CD1c-positive myeloid dendritic cell (primary cell): ENCODE results near the gene PABPN1L.
A peak's percentile ranks its signal among the peaks of the same experiment; 100 is the strongest.

Experiments used
- DNase-seq: peaks from one replicate; pipeline ENCODE4 v3.0.0-alpha.2; 2016; ENCODE audit errors: extremely low spot score

Gene PABPN1L

GRCh38 chr16:88848557-88848956 lies 17.9 kb downstream of the PABPN1L start:
- no peak for DNase-seq

GRCh38 chr16:88847654-88848053 lies 18.8 kb downstream of the PABPN1L start:
- no peak for DNase-seq

- peak; percentile 90 for DNase-seq
These were observed 20.4 kb downstream of the PABPN1L start for GRCh38 chr16:88846088-88846487.

GRCh38 chr16:88844419-88845036 lies 21.9 kb downstream of the PABPN1L start:
- no peak for DNase-seq

GRCh38 chr16:88843256-88843655 lies 23.2 kb downstream of the PABPN1L start:
- no peak for DNase-seq

- DNase-seq = no peak
These were observed 23.7 kb downstream of the PABPN1L start for GRCh38 chr16:88842806-88843205.

GRCh38 chr16:88842308-88842756 lies 24.1 kb downstream of the PABPN1L start:
- no peak for DNase-seq

- no peak for DNase-seq
These were observed 24.7 kb downstream of the PABPN1L start for GRCh38 chr16:88841521-88842307.

- no peak for DNase-seq
These were observed 25.8 kb downstream of the PABPN1L start for GRCh38 chr16:88840600-88841215.

GRCh38 chr16:88839745-88840599 lies 26.5 kb downstream of the PABPN1L start:
- DNase-seq = peak; percentile 18

- DNase-seq = no peak
These were observed 27.4 kb downstream of the PABPN1L start for GRCh38 chr16:88839026-88839529.

- DNase-seq = no peak
These were observed 27.9 kb downstream of the PABPN1L start for GRCh38 chr16:88838566-88838965.

- no peak for DNase-seq
These were observed 28.7 kb downstream of the PABPN1L start for GRCh38 chr16:88837806-88838205.

GRCh38 chr16:88836791-88837190 lies 29.7 kb downstream of the PABPN1L start:
- DNase-seq = no peak

- no peak for DNase-seq
These were observed 30.6 kb downstream of the PABPN1L start for GRCh38 chr16:88835818-88836217.

- no peak for DNase-seq
These were observed 31.1 kb downstream of the PABPN1L start for GRCh38 chr16:88835383-88835782.

GRCh38 chr16:88834670-88835069 lies 31.8 kb downstream of the PABPN1L start:
- no peak for DNase-seq

- no peak for DNase-seq
These were observed 33.4 kb downstream of the PABPN1L start for GRCh38 chr16:88833086-88833485.

GRCh38 chr16:88831838-88832237 lies 34.6 kb downstream of the PABPN1L start:
- DNase-seq = no peak

- DNase-seq = no peak
These were observed 35.7 kb downstream of the PABPN1L start for GRCh38 chr16:88830783-88831182.

GRCh38 chr16:88830258-88830657 lies 36.2 kb downstream of the PABPN1L start:
- no peak for DNase-seq

GRCh38 chr16:88828711-88829110 lies 37.7 kb downstream of the PABPN1L start:
- no peak for DNase-seq
